Astrocyte (in vitro differentiated cells and primary cell): ENCODE results near the gene FEM1B.

Experiments used
- CTCF ChIP-seq: IDR thresholded peaks from 2 replicates; pipeline ENCODE4 v1.5.1; 2011; ENCODE audit warnings: low read depth, mild to moderate bottlenecking, inconsistent platforms, low read length, moderate library complexity; ENCODE audit not compliant: insufficient read depth
- EZH2 ChIP-seq: IDR thresholded peaks from 2 replicates; pipeline ENCODE4 v1.6.1; 2012; ENCODE audit warnings: mild to moderate bottlenecking, low read length, inconsistent platforms; ENCODE audit not compliant: insufficient read depth

- TF ChIP-seq CTCF = peak; percentile 94
- no peak for TF ChIP-seq EZH2
These were observed 24.5 kb upstream of the FEM1B start for GRCh38 chr15:68252925-68253534.
